ENCODE measurements around the gene ELP6.

DNA sequence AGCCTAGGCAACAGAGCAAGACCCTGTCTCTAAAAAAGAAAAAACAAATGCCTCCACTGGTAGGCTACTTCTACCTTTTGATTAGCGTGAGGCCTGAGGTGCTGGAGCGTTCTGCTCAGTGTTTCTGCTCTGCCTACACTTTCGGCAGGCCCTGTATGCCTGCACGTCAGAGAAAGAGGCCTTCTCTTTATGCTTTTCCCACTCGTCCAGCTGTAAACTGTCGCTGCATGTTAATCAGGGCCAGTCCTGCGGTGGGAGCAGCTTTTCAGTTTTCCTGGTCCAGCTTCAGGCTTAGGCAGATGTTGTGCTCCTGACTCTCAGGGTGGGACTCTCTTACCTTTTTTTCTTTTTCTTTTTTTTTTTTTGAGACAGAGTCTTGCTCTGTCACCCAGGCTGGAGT, 39.9 kb upstream of the ELP6 start:
- TF ChIP-seq, protein P1, sequence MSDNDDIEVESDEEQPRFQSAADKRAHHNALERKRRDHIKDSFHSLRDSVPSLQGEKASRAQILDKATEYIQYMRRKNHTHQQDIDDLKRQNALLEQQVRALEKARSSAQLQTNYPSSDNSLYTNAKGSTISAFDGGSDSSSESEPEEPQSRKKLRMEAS (IDR thresholded peaks at IDR 0.05) = no peak
- TF ChIP-seq CEBPB (IDR thresholded peaks at IDR 0.05) (no peak), TEAD4 (IDR thresholded peaks at IDR 0.05) (no peak), EP300 (IDR thresholded peaks at IDR 0.05; ENCODE audit: borderline replicate concordance) (no peak), EGR1 (IDR thresholded peaks at IDR 0.05) (no peak), NFIC (IDR thresholded peaks at IDR 0.05) (no peak), ZBTB7A (IDR thresholded peaks at IDR 0.05; ENCODE audit: low read depth) (no peak), YY1 (IDR thresholded peaks at IDR 0.05; ENCODE audit: low read depth) (no peak), TAF1 (IDR thresholded peaks at IDR 0.05; ENCODE audit: low read depth) (no peak), RAD21 (IDR thresholded peaks at IDR 0.05; ENCODE audit: low read depth) (no peak), CREB1 (IDR thresholded peaks at IDR 0.05; ENCODE audit: low read depth) (no peak), FOXM1 (IDR thresholded peaks at IDR 0.05; ENCODE audit: borderline replicate concordance, low read depth) (no peak)
- TF ChIP-seq, protein P2, sequence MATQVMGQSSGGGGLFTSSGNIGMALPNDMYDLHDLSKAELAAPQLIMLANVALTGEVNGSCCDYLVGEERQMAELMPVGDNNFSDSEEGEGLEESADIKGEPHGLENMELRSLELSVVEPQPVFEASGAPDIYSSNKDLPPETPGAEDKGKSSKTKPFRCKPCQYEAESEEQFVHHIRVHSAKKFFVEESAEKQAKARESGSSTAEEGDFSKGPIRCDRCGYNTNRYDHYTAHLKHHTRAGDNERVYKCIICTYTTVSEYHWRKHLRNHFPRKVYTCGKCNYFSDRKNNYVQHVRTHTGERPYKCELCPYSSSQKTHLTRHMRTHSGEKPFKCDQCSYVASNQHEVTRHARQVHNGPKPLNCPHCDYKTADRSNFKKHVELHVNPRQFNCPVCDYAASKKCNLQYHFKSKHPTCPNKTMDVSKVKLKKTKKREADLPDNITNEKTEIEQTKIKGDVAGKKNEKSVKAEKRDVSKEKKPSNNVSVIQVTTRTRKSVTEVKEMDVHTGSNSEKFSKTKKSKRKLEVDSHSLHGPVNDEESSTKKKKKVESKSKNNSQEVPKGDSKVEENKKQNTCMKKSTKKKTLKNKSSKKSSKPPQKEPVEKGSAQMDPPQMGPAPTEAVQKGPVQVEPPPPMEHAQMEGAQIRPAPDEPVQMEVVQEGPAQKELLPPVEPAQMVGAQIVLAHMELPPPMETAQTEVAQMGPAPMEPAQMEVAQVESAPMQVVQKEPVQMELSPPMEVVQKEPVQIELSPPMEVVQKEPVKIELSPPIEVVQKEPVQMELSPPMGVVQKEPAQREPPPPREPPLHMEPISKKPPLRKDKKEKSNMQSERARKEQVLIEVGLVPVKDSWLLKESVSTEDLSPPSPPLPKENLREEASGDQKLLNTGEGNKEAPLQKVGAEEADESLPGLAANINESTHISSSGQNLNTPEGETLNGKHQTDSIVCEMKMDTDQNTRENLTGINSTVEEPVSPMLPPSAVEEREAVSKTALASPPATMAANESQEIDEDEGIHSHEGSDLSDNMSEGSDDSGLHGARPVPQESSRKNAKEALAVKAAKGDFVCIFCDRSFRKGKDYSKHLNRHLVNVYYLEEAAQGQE (IDR thresholded peaks at IDR 0.05; ENCODE audit: low read depth) = no peak
- TF ChIP-seq, protein P3, sequence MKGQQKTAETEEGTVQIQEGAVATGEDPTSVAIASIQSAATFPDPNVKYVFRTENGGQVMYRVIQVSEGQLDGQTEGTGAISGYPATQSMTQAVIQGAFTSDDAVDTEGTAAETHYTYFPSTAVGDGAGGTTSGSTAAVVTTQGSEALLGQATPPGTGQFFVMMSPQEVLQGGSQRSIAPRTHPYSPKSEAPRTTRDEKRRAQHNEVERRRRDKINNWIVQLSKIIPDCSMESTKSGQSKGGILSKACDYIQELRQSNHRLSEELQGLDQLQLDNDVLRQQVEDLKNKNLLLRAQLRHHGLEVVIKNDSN (IDR thresholded peaks at IDR 0.05) = no peak

Measured in Ishikawa (cell line).